ENCODE data around the gene P4HB. TPM values are rescaled to one million over a fixed set of nuclear protein-coding genes. Genes with fewer than 3 reads are reported as not detected.
A peak's percentile ranks its signal among the peaks of the same experiment; 100 is the strongest.

P4HB gene
- total RNA-seq, 1 donor from 2014 or later, result 678 TPM

- Mint-ChIP-seq H3K27ac (ENCODE audit: unreplicated experiment) (no peak overlapping the region), H3K27me3 (ENCODE audit: unreplicated experiment) (peaks cover 14% of the 10 kb centered on the region), H3K4me1 (ENCODE audit: unreplicated experiment) (no peaks in the 10 kb centered on the region), H3K36me3 (ENCODE audit: low read depth, unreplicated experiment) (peaks cover 16% of the 10 kb centered on the region), H3K9me3 (ENCODE audit: unreplicated experiment) (no peaks in the 10 kb centered on the region), H3K4me3 (ENCODE audit: unreplicated experiment) (no peak overlapping the region)
- no peak for TF ChIP-seq CTCF (IDR thresholded peaks at IDR 0.05; ENCODE audit: unreplicated experiment)
- no peak for DNase-seq (ENCODE audit: low spot score)
Observed at GRCh38 chr17:81901167-81902022, 41.1 kb upstream of the P4HB start.

- no peak for DNase-seq (ENCODE audit: low spot score)
- Mint-ChIP-seq H3K36me3 (ENCODE audit: low read depth, unreplicated experiment) (peaks cover 18% of the 10 kb centered on the region), H3K27ac (ENCODE audit: unreplicated experiment) (no peak overlapping the region), H3K27me3 (ENCODE audit: unreplicated experiment) (peaks cover 14% of the 10 kb centered on the region), H3K9me3 (ENCODE audit: unreplicated experiment) (no peaks in the 10 kb centered on the region), H3K4me3 (ENCODE audit: unreplicated experiment) (peak overlapping the region; percentile 74), H3K4me1 (ENCODE audit: unreplicated experiment) (no peaks in the 10 kb centered on the region)
- TF ChIP-seq CTCF (IDR thresholded peaks at IDR 0.05; ENCODE audit: unreplicated experiment), result no peak
Observed at GRCh38 chr17:81900181-81900820, 40.0 kb upstream of the P4HB start.

- no peaks in the 10 kb centered on the region for H3K9me3 Mint-ChIP-seq (ENCODE audit: unreplicated experiment)
- peaks cover 14% of the 10 kb centered on the region for H3K27me3 Mint-ChIP-seq (ENCODE audit: unreplicated experiment)
- peaks cover 21% of the 10 kb centered on the region for H3K36me3 Mint-ChIP-seq (ENCODE audit: low read depth, unreplicated experiment)
- H3K27ac Mint-ChIP-seq (ENCODE audit: unreplicated experiment), result no peak overlapping the region
- no peak for DNase-seq (ENCODE audit: low spot score)
- no peak for TF ChIP-seq CTCF (IDR thresholded peaks at IDR 0.05; ENCODE audit: unreplicated experiment)
- no peak overlapping the region for H3K4me3 Mint-ChIP-seq (ENCODE audit: unreplicated experiment)
- no peaks in the 10 kb centered on the region for H3K4me1 Mint-ChIP-seq (ENCODE audit: unreplicated experiment)
Observed at GRCh38 chr17:81899514-81900166, 39.3 kb upstream of the P4HB start.

GRCh38 chr17:81898885-81899284, 38.5 kb upstream of the P4HB start:
- DNase-seq (ENCODE audit: low spot score), result no peak
- no peak for TF ChIP-seq CTCF (IDR thresholded peaks at IDR 0.05; ENCODE audit: unreplicated experiment)
- Mint-ChIP-seq H3K9me3 (ENCODE audit: unreplicated experiment) (no peaks in the 10 kb centered on the region), H3K4me1 (ENCODE audit: unreplicated experiment) (no peaks in the 10 kb centered on the region), H3K36me3 (ENCODE audit: low read depth, unreplicated experiment) (peaks cover 21% of the 10 kb centered on the region), H3K27me3 (ENCODE audit: unreplicated experiment) (peaks cover 14% of the 10 kb centered on the region), H3K27ac (ENCODE audit: unreplicated experiment) (no peak overlapping the region), H3K4me3 (ENCODE audit: unreplicated experiment) (no peak overlapping the region)
